G401.6 (cell line): ENCODE data around the gene ANK3.

Source experiments
- FAIRE-seq: peaks from 2 replicates; lab custom pipeline; 2012; peaks lifted over from hg19 to GRCh38; lab: Jason Lieb, UNC

ANK3 gene

GRCh38 chr10:60341969-60342368 is 47.7 kb downstream of the ANK3 start:
- FAIRE-seq: no peak

- no peak for FAIRE-seq
Measured at GRCh38 chr10:60340973-60341372, 48.7 kb downstream of the ANK3 start.

GRCh38 chr10:60339757-60340156 is 49.9 kb downstream of the ANK3 start:
- no peak for FAIRE-seq

- no peak for FAIRE-seq
Measured at GRCh38 chr10:60338786-60339185, 50.9 kb downstream of the ANK3 start.

GRCh38 chr10:60338002-60338564 is 51.6 kb downstream of the ANK3 start:
- FAIRE-seq: no peak

- no peak for FAIRE-seq
Measured at GRCh38 chr10:60336901-60337630, 52.6 kb downstream of the ANK3 start.

GRCh38 chr10:60335708-60336107 is 54.0 kb downstream of the ANK3 start:
- no peak for FAIRE-seq

GRCh38 chr10:60334991-60335390 is 54.7 kb downstream of the ANK3 start:
- no peak for FAIRE-seq

- no peak for FAIRE-seq
Measured at GRCh38 chr10:60332371-60332770, 57.3 kb downstream of the ANK3 start.

- FAIRE-seq: no peak
Measured at GRCh38 chr10:60331886-60332285, 57.8 kb downstream of the ANK3 start.

- FAIRE-seq: no peak
Measured at GRCh38 chr10:60323162-60323561, 66.5 kb downstream of the ANK3 start.

- FAIRE-seq: no peak
Measured at GRCh38 chr10:60320666-60321065, 69.0 kb downstream of the ANK3 start.

- no peak for FAIRE-seq
Measured at GRCh38 chr10:60316029-60316428, 73.6 kb downstream of the ANK3 start.

GRCh38 chr10:60315311-60315710 is 74.4 kb downstream of the ANK3 start:
- FAIRE-seq: no peak

GRCh38 chr10:60314069-60314940 is 75.4 kb downstream of the ANK3 start:
- FAIRE-seq: no peak

- no peak for FAIRE-seq
Measured at GRCh38 chr10:60313589-60313952, 76.1 kb downstream of the ANK3 start.

- FAIRE-seq: no peak
Measured at GRCh38 chr10:60312818-60313588, 76.7 kb downstream of the ANK3 start.

GRCh38 chr10:60311821-60312220 is 77.9 kb downstream of the ANK3 start:
- no peak for FAIRE-seq

GRCh38 chr10:60310740-60311139 is 78.9 kb downstream of the ANK3 start:
- no peak for FAIRE-seq

GRCh38 chr10:60309891-60310290 is 79.8 kb downstream of the ANK3 start:
- FAIRE-seq: no peak

- no peak for FAIRE-seq
Measured at GRCh38 chr10:60309371-60309770, 80.3 kb downstream of the ANK3 start.

- no peak for FAIRE-seq
Measured at GRCh38 chr10:60305380-60305892, 84.2 kb downstream of the ANK3 start.
